ENCODE measurements around the gene NKAIN4.

NKAIN4 gene

DNA sequence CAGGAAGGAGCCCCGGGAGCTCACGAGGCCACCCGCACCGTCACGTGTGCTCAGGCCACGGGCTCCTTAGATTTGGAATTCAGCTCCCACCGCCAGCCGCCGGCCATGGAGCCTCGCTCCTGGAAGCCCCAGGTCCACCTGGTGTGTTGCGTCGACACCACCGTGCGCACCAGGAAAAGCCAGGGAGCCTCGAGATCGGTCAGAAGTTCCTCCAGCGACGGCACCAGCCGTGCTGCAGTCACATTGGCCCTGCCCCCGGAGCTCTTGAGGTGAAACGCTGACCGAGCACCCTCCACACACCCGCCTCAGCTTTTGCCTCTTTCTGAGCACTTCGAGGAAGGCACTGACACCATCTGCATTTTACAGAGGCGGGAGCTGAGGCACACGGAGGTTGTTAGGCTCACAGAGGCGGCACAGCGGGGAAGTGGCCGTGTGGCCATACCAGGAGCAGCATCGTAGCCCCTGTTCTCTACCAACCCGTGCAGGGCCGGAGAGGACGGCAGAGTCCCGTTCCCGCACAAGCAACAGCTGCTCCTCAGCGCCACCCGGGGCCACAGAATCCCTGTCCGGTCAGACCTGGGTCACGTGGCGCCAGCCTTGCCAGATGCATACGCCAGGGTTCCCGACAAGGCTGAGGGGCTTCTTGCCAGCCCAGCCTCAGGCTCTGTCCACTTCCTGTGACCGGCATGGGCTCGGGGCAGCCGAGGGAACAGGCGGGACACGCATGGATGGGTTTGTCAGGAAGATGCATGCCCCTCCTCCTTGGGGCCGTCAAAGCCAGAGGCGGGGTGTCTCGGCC is 7.6 kb downstream of the NKAIN4 start:
- Mint-ChIP-seq H3K4me3 (no peak overlapping the region), H3K27me3 (peaks cover 22% of the 10 kb centered on the region), H3K27ac (no peak overlapping the region), H3K4me1 (ENCODE audit: low read depth) (no peaks in the 10 kb centered on the region), H3K36me3 (ENCODE audit: low read depth) (no peaks in the 10 kb centered on the region), H3K9me3 (no peaks in the 10 kb centered on the region)

DNA sequence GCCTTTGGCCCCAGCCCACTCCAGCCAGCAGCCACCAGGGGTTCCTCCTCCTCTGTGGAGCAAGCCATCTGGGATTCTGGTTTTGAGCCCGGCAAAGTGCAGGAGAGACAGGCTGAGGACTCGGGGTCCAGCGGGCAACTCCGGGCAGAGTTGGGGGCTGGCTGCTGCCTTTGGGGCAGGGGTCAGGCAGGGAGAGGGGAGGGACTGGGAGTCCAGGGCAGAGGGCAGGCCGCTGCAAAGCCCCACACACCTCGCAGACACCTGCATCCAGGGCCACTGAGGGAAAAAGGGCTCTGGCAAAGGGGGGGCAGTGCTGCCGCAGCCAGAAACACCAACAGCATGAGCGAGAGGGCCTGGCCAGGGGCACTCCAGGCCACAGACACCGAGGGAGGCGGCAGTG is 9.8 kb downstream of the NKAIN4 start:
- no peak overlapping the region for H3K27ac Mint-ChIP-seq
- H3K9me3 Mint-ChIP-seq = no peaks in the 10 kb centered on the region
- no peaks in the 10 kb centered on the region for H3K36me3 Mint-ChIP-seq (ENCODE audit: low read depth)
- peaks cover 11% of the 10 kb centered on the region for H3K27me3 Mint-ChIP-seq
- no peak overlapping the region for H3K4me3 Mint-ChIP-seq
- no peaks in the 10 kb centered on the region for H3K4me1 Mint-ChIP-seq (ENCODE audit: low read depth)

DNA sequence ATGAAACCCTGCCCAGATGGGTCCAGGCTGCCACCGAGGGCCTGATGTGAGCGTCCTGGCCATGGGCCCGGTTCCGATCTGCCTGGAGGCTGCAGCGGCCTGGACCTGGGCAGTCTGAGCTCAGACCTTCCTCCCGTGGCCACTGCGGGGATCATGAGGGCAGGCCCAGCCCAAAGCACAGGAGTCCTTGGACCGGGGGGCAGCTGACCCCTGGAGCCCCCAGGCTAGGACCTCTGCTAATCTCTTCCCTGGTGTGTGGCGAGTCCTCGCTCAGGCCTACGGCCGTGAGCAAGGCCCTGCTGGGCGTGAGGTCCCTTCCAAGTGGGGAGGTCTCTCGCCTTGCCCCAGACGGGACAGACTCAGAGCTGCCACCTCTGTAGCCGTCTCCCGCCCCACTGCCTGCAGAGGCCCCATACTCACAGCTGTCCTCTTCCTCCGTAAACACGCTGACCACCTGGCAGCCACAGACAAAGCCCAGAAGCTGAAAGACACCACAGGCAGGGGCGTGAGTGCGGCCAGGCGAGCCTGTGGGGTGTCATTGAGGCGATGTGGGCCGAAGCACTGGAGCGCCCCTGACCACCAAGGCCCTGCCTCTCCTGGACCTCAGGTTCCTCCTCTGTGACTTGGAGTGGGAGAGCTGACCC is 10.5 kb downstream of the NKAIN4 start:
- H3K4me1 Mint-ChIP-seq (ENCODE audit: low read depth) = no peaks in the 10 kb centered on the region
- no peaks in the 10 kb centered on the region for H3K36me3 Mint-ChIP-seq (ENCODE audit: low read depth)
- no peak overlapping the region for H3K4me3 Mint-ChIP-seq
- no peak overlapping the region for H3K27ac Mint-ChIP-seq
- H3K27me3 Mint-ChIP-seq = peaks cover 4% of the 10 kb centered on the region
- H3K9me3 Mint-ChIP-seq = no peaks in the 10 kb centered on the region

DNA sequence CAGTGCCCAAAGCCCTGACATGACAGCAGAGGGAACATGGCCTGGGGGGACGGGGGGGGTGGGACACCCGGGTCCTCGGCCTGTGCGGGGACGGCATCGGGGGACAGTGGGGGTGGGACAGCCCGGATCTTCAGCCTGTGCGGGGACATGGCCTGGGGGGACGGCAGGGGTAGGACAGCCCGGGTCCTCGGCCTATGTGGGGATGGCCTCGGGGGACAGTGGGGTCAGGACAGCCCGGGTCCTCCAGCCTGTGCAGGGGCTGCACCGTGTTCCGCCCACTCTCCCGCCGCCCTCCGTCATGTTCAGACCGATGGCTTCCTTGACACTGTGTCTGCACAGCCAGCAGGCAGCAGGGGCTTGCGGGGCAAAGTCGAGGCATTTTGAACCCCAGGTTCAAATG is 11.5 kb downstream of the NKAIN4 start:
- Mint-ChIP-seq H3K27ac (no peak overlapping the region), H3K36me3 (ENCODE audit: low read depth) (no peaks in the 10 kb centered on the region), H3K4me3 (no peak overlapping the region), H3K9me3 (no peaks in the 10 kb centered on the region), H3K27me3 (no peaks in the 10 kb centered on the region), H3K4me1 (ENCODE audit: low read depth) (no peaks in the 10 kb centered on the region)

DNA sequence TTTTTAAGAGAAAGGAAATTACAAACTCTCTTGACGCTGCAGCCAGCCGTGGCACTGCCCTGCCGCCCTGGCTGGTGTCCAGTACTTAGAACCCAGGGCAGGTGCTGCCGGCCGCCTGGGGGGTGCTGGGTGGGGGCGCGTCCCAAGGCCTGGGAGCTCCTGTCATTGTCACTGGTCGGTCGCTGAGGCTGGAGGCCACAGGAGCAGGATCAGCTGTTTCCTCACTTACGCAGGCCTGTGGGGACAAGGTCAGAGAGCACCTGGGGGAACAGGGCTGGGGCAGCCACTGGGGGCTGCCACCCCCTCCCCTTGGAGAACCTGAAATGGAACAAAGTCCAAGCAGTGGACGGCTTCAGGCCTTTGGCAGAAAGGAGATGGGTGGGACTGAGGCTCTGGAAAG is 13.0 kb downstream of the NKAIN4 start:
- H3K36me3 Mint-ChIP-seq (ENCODE audit: low read depth) = no peaks in the 10 kb centered on the region
- no peak overlapping the region for H3K4me3 Mint-ChIP-seq
- H3K27ac Mint-ChIP-seq = no peak overlapping the region
- H3K9me3 Mint-ChIP-seq = no peaks in the 10 kb centered on the region
- H3K27me3 Mint-ChIP-seq = no peaks in the 10 kb centered on the region
- H3K4me1 Mint-ChIP-seq (ENCODE audit: low read depth) = no peaks in the 10 kb centered on the region

DNA sequence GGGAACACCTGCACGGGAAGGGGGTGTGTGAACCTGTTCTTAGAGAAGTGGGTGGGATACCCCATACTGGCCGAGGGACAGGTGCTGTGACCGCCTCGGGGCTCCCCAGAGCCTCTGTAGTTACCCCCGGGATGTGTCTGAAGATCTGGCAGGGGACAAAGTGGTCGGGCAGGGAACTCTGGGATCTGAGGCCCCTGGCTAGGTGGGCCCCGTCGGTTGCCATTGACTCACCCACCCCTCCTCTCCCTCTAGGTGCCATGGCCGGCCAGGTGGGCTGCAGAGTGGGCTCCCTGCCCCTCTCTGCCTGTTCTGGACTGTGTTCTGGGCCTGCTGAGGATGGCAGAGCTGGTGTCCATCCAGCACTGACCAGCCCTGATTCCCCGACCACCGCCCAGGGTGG is 14.3 kb downstream of the NKAIN4 start:
- Mint-ChIP-seq H3K4me1 (ENCODE audit: low read depth) (no peaks in the 10 kb centered on the region), H3K27ac (no peak overlapping the region), H3K27me3 (no peaks in the 10 kb centered on the region), H3K36me3 (ENCODE audit: low read depth) (no peaks in the 10 kb centered on the region), H3K4me3 (no peak overlapping the region), H3K9me3 (no peaks in the 10 kb centered on the region)

DNA sequence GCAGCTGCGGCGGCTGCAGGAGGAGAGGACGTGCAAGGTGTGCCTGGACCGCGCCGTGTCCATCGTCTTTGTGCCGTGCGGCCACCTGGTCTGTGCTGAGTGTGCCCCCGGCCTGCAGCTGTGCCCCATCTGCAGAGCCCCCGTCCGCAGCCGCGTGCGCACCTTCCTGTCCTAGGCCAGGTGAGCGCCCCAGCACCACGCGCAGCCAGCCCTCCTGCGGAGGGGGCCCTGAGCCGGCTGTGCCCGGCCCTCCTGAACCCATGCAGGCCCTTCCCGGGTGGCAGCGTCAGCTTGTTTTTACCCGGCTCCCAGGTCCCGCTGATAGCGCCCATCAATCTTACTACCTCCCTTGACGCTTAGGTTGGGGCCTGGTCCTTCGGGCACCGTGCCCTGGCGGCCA is 14.8 kb downstream of the NKAIN4 start:
- Mint-ChIP-seq H3K4me3 (no peak overlapping the region), H3K36me3 (ENCODE audit: low read depth) (no peaks in the 10 kb centered on the region), H3K4me1 (ENCODE audit: low read depth) (no peaks in the 10 kb centered on the region), H3K9me3 (no peaks in the 10 kb centered on the region), H3K27ac (no peak overlapping the region), H3K27me3 (no peaks in the 10 kb centered on the region)

DNA sequence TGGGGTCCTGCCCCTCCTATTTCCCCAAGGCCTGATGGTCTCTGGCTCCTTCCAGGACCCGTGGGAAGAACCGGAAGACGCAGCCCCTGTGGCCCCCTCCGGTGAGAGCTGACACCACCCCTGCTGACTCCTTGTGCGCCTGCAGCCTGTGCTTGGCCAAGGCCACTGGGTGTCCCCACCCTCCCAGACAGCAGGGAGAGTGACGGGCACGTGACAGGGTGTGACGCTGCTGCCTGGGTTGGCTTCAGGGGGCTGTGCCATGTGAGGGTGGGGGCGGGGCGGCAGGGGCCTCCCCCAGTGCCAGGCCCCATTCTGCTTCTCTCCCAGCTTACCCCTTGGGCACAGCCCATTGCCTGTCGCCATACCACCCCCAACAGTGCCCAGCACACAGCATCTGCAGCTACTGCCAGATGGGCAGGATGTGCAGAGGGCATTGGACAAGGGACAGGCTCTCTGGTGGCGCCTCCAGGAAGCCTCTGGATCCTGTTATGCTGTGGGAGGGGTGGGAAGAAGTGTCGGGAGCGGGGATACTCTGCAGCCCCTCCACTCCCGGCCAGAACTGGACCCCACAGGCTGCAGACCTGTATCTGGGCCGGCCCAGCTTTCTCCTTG is 15.6 kb downstream of the NKAIN4 start:
- Mint-ChIP-seq H3K36me3 (ENCODE audit: low read depth) (no peaks in the 10 kb centered on the region), H3K27ac (no peak overlapping the region), H3K4me1 (ENCODE audit: low read depth) (no peaks in the 10 kb centered on the region), H3K4me3 (no peak overlapping the region), H3K9me3 (no peaks in the 10 kb centered on the region), H3K27me3 (no peaks in the 10 kb centered on the region)

DNA sequence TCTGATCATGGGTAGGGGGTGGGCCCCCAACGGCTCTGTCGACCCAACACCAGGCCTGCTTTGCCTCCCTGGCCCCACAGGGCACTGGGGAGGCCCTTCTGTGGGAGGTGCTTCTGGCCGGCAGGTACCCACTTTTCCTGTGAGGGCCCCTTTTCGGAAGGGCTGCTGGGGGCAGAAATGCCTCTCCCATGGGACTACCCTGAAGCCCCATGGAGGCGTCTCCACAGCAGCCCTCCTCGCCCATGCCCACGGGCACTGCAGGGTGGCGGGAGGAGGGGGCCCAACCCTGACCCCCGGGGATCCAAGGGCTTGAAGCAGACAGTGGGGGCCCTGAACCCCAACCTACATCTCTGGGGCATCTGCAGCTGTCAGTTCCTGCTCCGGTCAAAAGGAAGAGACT is 16.2 kb downstream of the NKAIN4 start:
- Mint-ChIP-seq H3K27me3 (no peaks in the 10 kb centered on the region), H3K36me3 (ENCODE audit: low read depth) (no peaks in the 10 kb centered on the region), H3K4me1 (ENCODE audit: low read depth) (no peaks in the 10 kb centered on the region), H3K4me3 (no peak overlapping the region), H3K27ac (no peak overlapping the region), H3K9me3 (no peaks in the 10 kb centered on the region)

DNA sequence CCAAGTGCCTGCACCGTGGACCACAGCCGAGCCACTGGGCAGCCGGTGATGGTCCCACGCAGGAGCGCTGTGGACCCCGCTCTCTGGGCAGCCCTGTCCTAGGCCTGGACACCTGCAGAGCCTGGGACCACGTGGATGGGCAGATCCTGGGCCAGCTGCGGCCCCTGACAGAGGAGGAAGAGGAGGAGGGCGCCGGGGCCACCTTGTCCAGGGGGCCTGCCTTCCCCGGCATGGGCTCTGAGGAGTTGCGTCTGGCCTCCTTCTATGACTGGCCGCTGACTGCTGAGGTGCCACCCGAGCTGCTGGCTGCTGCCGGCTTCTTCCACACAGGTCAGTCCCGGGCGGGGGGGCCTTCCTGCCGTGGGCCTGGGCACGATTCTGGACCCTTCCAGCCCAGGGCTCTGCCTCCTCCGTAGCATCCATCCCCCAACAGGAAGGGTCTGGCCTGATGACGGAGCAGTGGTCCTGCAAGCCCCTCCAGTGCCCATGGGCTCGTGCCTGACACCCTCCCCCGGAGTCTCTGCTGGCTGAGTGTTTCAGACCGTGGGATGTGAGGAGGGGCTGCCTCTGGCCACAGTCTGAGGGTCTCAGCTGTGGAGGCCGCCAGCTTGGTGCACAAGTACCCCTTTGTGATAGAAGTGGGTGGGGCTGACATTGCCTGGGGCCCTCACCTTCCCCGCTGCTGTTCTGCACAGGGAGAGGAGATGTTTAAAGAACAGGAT is 18.0 kb downstream of the NKAIN4 start:
- Mint-ChIP-seq H3K9me3 (no peaks in the 10 kb centered on the region), H3K4me1 (ENCODE audit: low read depth) (no peaks in the 10 kb centered on the region), H3K36me3 (ENCODE audit: low read depth) (no peaks in the 10 kb centered on the region), H3K4me3 (no peak overlapping the region), H3K27ac (no peak overlapping the region), H3K27me3 (peaks cover 10% of the 10 kb centered on the region)

DNA sequence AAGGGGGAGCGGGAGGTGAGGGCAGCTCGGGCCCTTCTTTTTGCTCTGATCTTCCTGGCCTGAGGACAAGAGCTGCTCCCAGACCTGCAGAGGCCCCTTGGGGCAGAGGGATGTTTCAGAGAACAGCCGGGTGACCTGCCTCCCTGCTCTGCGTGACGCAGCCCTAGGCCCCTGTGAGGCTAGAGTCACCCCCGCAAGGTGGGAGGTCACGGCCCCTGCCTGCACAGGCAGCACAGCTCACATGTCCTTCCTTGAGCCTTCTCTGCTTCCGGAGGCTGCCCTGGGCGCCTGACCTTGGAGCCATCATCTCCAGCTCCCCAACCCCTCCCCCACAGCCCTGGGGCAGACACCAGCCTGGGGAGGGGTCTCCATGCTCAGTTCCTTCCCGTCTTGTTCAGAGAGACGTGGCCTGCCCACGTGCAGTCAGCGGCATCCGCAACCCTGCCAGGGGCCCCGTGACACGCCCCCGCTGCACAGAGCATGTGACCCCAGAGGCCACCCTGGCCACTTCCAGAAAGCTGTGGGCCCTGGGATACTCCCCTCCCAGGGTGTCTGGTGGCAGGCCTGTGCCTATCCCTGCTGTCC is 18.8 kb downstream of the NKAIN4 start, which contains the start of gene BIRC7:
BIRC7 (plus strand) TSS at position 507 of the 585 bp plus-strand sequence. CDS start 192 bp downstream, outside the sequence.
- Mint-ChIP-seq H3K36me3 (ENCODE audit: low read depth) (no peaks in the 10 kb centered on the region), H3K4me1 (ENCODE audit: low read depth) (no peaks in the 10 kb centered on the region), H3K27ac (no peak within 1 kb of the TSS), H3K4me3 (no peak within 1 kb of the TSS), H3K27me3 (peaks cover 15% of the 10 kb centered on the region), H3K9me3 (no peaks in the 10 kb centered on the region)

DNA sequence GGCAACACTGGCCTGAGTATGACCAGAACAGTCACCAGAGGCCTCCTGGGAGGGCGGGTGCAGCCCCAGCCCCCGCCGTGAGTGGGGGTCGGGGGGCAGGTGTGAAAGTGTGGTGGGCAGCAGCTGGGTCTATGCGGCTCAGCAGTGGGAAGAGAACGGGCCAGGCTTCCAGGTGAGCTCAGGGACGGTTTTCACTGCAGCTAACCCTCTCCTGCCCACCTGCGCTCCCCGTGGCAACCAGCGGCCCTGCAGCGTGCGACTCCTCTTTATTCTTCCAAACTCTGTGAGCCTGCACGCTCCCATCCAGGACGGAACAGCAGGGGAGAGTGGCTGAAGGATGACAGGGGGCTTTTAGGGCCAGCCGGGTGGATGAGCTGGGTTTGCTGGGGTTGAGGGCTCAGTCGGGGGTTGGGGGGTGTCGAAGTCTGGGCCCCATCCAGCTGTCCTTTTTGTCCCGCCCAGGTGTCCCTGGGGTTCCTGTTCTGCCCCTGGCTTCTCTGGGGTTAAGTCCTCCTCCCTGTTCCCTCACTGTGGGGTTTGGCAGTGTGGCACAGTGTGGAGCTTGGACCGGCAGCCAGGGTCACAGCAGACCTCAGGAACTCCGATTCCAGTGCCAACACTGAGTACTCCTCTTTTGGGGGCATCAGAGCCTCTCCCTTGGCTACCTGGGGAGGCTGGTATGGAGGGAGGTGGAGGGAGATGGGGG is 19.4 kb downstream of the NKAIN4 start:
- H3K27me3 Mint-ChIP-seq = peaks cover 22% of the 10 kb centered on the region
- no peak overlapping the region for H3K4me3 Mint-ChIP-seq
- H3K36me3 Mint-ChIP-seq (ENCODE audit: low read depth) = no peaks in the 10 kb centered on the region
- H3K27ac Mint-ChIP-seq = no peak overlapping the region
- no peaks in the 10 kb centered on the region for H3K9me3 Mint-ChIP-seq
- no peaks in the 10 kb centered on the region for H3K4me1 Mint-ChIP-seq (ENCODE audit: low read depth)

DNA sequence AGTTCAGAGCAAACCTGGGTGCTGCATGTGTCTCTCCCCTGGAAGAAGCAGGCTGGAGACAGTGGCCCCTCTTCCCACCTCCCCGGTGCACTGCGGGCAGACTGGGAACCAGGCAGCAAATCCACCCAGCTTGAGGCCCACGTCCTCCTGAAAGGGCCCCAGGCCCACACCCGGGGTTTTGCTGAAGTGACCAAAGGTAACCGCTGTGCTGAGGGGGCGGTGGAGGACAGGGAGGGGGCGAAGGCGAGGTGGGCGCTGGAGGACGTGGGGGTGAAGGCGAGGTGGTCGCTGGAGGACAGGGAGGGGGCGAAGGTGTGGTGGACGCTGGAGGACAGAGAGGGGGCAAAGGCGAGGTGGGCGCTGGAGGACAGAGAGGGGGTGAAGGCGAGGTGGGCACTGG is 20.3 kb downstream of the NKAIN4 start:
- H3K27me3 Mint-ChIP-seq = peaks cover 31% of the 10 kb centered on the region
- no peaks in the 10 kb centered on the region for H3K4me1 Mint-ChIP-seq (ENCODE audit: low read depth)
- no peaks in the 10 kb centered on the region for H3K9me3 Mint-ChIP-seq
- no peak overlapping the region for H3K4me3 Mint-ChIP-seq
- H3K27ac Mint-ChIP-seq = no peak overlapping the region
- H3K36me3 Mint-ChIP-seq (ENCODE audit: low read depth) = no peaks in the 10 kb centered on the region

DNA sequence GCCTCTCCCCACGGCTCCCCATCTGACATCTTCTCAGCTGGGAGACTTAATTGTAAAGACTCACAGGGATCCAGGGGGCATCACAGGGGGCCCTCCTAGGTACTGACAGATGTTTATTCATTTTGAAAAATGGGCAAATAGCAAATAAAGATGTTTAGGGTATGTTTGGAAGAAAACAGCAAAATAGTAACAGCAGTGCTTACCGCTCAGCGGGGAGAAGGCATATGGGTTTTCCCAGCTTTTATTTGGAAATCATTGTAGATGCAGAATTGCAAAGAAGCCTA is 21.3 kb downstream of the NKAIN4 start:
- Mint-ChIP-seq H3K27me3 (peaks cover 31% of the 10 kb centered on the region), H3K4me3 (no peak overlapping the region), H3K27ac (no peak overlapping the region), H3K9me3 (no peaks in the 10 kb centered on the region), H3K36me3 (ENCODE audit: low read depth) (no peaks in the 10 kb centered on the region), H3K4me1 (ENCODE audit: low read depth) (no peaks in the 10 kb centered on the region)
